Bladder microvascular endothelial cell (primary cell): Measurements from ENCODE around the gene LYPLAL1. TPM values are rescaled to one million over a fixed set of nuclear protein-coding genes. Genes with fewer than 3 reads are reported as not detected.

Experiments
- total RNA-seq: library from RNA; depleted of rRNA; stranded (reverse); fragments of >200 nt; gene quantifications from 2 replicates; pipeline ENCODE4 v1.2.3, GENCODE V29; 2014

The LYPLAL1 gene
- 11.2 and 23.1 TPM in 2 replicates for total RNA-seq

DNA sequence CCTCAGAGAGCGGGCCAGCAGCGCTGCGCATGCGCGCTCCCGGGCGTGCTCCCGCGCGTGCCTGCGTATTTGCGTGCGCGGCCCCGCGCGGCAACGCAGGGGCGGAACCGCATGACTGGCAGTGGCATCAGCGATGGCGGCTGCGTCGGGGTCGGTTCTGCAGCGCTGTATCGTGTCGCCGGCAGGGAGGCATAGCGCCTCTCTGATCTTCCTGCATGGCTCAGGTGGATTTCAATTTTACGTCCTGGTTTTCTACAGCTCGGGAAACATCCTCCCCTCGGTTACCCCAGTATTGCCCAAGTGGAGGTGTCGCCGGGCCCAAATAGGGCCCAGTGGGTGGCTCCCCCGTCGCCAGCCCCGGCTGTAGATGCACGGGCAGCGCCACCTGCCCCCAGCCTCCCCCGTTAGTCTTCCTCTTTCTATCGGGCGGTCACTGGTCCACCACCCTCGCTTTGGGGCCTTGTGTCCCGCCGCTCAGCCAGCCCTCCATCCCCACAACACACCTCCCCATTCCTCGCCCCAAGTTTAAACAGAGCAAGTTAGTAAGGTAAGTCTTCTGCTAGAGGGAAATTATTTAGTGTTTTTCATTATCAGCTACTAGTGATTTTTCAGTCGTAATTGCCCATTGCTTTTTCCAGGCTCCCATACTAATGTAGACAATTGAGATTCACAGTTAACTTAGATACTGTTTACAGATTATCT lies at the start of gene LYPLAL1:
Gene LYPLAL1 (plus strand): TSS at position 121 of the 702 bp plus-strand sequence. CDS start 13 bp downstream, at position 134.

